Cardiac muscle cell (in vitro differentiated cells and primary cell): ENCODE data around the gene EMX1. TPM values are rescaled to one million over a fixed set of nuclear protein-coding genes. Genes with fewer than 3 reads are reported as not detected.

Experiments used
- DNase-seq, 2 donors: peaks; one replicate each; pipeline versions ENCODE4 v3.0.0 to v3.0.0-alpha.2; 2010 to 2017; ENCODE audit warnings: low read depth in 1 of 2, low spot score in 1 of 2
- H3K27ac ChIP-seq: fragments of 200-600 bp; sonication (generic); 2 replicates; pipeline ENCODE4 v1.5.1; 2016
- H3K27me3 ChIP-seq: fragments of 200-600 bp; sonication (generic); 2 replicates; pipeline ENCODE4 v1.6.0; 2016; ENCODE audit warnings: control low read depth
- H3K36me3 ChIP-seq: fragments of 200-600 bp; sonication (generic); 2 replicates; pipeline ENCODE4 v1.5.1; 2016; ENCODE audit warnings: control low read depth
- H3K4me1 ChIP-seq: fragments of 200-600 bp; sonication (generic); 2 replicates; pipeline ENCODE4 v1.8.1; 2017; ENCODE audit warnings: low read depth, mild to moderate bottlenecking, mixed run types
- H3K4me3 ChIP-seq: fragments of 200-600 bp; sonication (generic); 2 replicates; pipeline ENCODE4 v1.5.1; 2016; ENCODE audit warnings: mild to moderate bottlenecking
- H3K9me3 ChIP-seq: fragments of 200-600 bp; sonication (generic); 2 replicates; pipeline ENCODE4 v1.5.1; 2017; ENCODE audit warnings: low read depth, mild to moderate bottlenecking, control low read depth
- polyA plus RNA-seq: library from polyadenylated mRNA; unstranded; fragments of >200 nt; fragmentation: Nextera tagmentation; extraction: Ambion mirVana; gene quantifications from 2 replicates; pipeline ENCODE4 v1.2.1, GENCODE V29; 2016
- total RNA-seq: library from RNA; depleted of rRNA; stranded (reverse); fragments of >200 nt; gene quantifications from 2 replicates; pipeline ENCODE4 v1.2.3, GENCODE V29; 2016
- TF ChIP-seq, protein P1 (sequence below): IDR thresholded peaks from 2 replicates; pipeline ENCODE4 v1.5.1; 2012; ENCODE audit warnings: low read depth, mild to moderate bottlenecking, low read length

EMX1 gene
- total and polyA plus RNA-seq, 2 experiments from 2014 or later: 0.24 TPM; not detected in 1

DNA sequence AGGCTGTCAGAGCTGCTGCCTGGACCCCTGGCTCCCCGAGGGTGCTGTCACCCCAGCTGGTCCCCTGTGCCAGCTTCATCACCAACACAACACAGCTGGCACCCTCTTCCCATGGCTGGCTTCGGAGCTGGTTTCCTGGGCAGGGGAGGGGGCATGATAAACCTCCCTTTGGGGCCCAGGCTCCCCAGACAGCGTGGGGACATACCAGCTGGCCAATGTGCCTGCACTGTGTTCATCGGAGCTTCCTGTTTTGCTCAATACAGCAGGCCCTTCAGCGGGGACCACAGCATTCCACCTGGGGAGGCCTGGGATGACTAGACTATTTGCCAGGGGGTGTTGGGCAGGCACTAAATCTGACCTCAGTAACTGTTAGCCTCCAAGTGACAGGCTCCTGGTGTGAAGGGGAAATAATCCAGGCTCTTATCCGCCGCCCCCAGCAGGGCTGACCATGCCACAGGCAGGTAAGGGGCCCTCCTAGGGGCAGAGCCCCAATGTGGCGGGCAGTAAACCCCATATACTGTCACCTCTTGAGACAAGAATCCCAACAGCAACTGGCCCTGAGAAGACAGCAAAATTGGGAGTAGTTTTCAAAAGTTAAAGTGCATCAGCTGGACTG, 44.6 kb downstream of the EMX1 start:
- DNase-seq: no peak
- Histone ChIP-seq H3K9me3 (no peaks in the 10 kb centered on the region), H3K36me3 (no peaks in the 10 kb centered on the region), H3K27ac (no peak overlapping the region), H3K4me1 (no peaks in the 10 kb centered on the region), H3K4me3 (no peak overlapping the region), H3K27me3 (peaks cover 96% of the 10 kb centered on the region)
- TF ChIP-seq, protein P1, sequence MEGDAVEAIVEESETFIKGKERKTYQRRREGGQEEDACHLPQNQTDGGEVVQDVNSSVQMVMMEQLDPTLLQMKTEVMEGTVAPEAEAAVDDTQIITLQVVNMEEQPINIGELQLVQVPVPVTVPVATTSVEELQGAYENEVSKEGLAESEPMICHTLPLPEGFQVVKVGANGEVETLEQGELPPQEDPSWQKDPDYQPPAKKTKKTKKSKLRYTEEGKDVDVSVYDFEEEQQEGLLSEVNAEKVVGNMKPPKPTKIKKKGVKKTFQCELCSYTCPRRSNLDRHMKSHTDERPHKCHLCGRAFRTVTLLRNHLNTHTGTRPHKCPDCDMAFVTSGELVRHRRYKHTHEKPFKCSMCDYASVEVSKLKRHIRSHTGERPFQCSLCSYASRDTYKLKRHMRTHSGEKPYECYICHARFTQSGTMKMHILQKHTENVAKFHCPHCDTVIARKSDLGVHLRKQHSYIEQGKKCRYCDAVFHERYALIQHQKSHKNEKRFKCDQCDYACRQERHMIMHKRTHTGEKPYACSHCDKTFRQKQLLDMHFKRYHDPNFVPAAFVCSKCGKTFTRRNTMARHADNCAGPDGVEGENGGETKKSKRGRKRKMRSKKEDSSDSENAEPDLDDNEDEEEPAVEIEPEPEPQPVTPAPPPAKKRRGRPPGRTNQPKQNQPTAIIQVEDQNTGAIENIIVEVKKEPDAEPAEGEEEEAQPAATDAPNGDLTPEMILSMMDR: no peak

DNA sequence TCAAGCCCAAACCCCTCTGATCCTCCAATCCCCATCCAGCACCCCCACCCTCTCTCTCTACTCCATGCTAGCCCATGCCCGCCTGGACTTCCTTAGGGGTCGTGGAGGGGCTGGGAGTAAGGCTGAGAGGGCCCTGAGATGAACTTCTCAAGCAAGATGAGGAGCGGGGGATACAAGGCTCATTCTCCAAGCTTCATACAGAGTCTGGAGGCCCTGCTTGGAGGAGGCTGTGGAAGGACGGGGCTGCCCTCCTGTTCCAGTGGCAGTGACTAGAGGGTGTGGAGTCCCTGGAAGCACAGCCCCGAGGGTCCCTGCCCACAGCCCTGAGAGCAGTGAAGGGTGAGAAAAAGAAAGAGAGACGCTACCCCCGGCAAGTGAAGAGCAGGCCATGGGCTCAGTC, 45.6 kb downstream of the EMX1 start:
- no peaks in the 10 kb centered on the region for H3K4me1 ChIP-seq
- no peaks in the 10 kb centered on the region for H3K36me3 ChIP-seq
- no peak for DNase-seq
- no peaks in the 10 kb centered on the region for H3K9me3 ChIP-seq
- no peak overlapping the region for H3K4me3 ChIP-seq
- H3K27me3 ChIP-seq: peaks cover 97% of the 10 kb centered on the region
- no peak overlapping the region for H3K27ac ChIP-seq
- TF ChIP-seq, protein P1: no peak

DNA sequence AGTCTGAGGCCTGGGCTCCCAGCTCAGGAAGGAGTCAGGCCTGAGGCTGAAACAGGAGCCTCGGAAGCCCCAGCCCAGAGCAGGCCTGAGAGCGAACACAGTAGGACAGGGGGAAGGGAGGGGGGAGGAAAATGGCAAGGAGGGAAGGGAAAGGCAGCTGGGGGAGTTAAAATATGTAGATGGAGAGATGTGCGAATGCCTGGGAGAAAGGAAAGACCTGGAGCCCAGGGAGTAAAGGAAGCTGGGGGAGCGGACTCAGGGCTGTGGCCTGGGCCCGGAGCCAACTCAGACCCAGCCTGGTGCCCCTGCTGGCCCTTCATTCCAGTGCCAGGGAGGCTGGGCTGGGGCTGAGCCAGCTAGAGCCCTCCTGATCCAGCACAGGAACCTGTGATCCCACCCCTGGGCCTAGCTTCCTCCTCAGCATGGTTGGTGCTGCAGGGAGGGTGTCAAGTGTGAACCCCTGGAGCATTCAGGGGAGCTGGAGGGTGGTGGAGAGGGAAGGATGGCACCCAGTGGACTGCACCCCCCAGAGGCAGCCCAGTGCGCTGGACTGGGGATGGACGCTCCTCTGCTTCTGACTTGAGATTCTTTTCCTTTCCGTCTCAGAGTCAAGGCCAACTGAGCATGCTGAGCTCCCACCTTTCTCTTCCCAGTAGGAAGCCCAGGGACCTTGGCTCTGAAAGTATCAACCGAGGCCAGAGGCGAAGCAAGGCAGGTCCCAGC, 46.3 kb downstream of the EMX1 start:
- DNase-seq: peak in 1 of 2 donors; percentile 39
- H3K4me1 ChIP-seq: no peaks in the 10 kb centered on the region
- H3K9me3 ChIP-seq: no peaks in the 10 kb centered on the region

DNA sequence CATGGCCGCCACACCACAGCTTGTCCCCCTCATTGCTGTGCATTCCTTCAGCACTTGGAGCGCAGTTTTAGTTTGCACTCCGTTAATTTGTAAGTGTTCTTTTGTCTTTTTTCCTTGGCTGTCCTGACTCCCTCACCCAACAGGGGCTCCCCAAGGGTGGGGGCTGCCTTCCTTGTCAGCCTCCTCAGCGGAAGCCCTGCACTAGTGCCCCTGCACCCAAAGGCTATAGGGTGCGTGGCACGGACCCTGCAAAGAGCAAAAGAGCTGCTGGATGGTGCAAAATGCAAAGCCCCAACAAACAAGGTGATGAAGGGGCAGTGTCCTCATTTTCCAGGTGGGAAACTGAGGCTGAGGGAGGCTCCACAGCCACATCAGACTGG, 46.8 kb downstream of the EMX1 start:
- Histone ChIP-seq H3K27me3 (peaks cover 89% of the 10 kb centered on the region), H3K36me3 (no peaks in the 10 kb centered on the region), H3K4me3 (no peak overlapping the region), H3K9me3 (no peaks in the 10 kb centered on the region), H3K27ac (no peak overlapping the region), H3K4me1 (no peaks in the 10 kb centered on the region)
- no peak for DNase-seq
- TF ChIP-seq, protein P1: no peak

More for the DNA sequence above, 46.3 kb downstream of the EMX1 start:
- H3K27me3 ChIP-seq: peaks cover 95% of the 10 kb centered on the region
- H3K27ac ChIP-seq: no peak overlapping the region
- H3K36me3 ChIP-seq: no peaks in the 10 kb centered on the region
- no peak overlapping the region for H3K4me3 ChIP-seq
- TF ChIP-seq, protein P1: no peak

DNA sequence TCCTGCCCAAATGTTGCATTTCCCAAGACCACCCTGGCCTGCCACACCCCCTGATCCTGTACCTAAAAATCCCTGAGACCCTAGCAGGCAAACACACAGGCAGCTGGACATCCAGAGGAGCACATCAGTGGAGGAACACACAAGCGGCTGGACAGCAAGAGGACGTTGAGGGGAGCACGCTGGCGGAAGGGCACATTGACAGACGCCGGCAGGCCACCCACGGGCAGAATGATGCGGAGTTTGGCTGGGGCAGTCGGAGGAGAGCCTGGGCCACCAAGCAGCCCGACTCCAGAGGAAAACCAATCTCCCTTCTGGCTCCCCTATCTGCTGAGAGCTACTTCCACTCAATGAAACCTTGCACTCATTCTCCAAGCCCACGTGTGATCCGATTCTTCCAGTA, 47.7 kb downstream of the EMX1 start:
- H3K27ac ChIP-seq: no peak overlapping the region
- TF ChIP-seq, protein P1: no peak
- no peak for DNase-seq
- no peaks in the 10 kb centered on the region for H3K4me1 ChIP-seq
- H3K27me3 ChIP-seq: peaks cover 86% of the 10 kb centered on the region
- H3K4me3 ChIP-seq: no peak overlapping the region
- no peaks in the 10 kb centered on the region for H3K9me3 ChIP-seq
- no peaks in the 10 kb centered on the region for H3K36me3 ChIP-seq
